ENCODE data around the gene PTPRF.
"Not testable (repeated sequence)": the region's sequence is repeated elsewhere in the genome, so short reads cannot be mapped to it uniquely, and the experiment has no call there.

PTPRF gene

DNA sequence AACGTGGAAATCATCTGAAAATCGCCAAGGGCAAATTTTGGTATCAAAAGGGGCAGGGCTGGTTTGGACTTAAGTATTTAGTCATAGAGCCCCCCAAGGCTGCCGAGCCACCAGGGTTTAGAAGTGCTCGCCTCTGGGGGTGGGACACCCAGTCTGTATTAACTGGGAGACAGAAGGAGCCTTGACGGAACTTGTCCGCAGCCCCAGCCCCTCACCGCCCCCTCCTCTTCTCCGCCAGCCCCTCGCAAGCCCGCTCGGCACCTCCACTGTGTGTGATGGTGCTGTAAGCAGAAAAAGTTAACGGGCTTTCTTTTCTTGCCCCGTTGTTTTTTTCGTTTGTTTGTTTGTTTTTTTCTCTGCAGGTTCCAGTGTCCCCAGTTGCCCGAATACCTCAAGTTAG, 81.7 kb downstream of the PTPRF start:
- no peak for DNase-seq

DNA sequence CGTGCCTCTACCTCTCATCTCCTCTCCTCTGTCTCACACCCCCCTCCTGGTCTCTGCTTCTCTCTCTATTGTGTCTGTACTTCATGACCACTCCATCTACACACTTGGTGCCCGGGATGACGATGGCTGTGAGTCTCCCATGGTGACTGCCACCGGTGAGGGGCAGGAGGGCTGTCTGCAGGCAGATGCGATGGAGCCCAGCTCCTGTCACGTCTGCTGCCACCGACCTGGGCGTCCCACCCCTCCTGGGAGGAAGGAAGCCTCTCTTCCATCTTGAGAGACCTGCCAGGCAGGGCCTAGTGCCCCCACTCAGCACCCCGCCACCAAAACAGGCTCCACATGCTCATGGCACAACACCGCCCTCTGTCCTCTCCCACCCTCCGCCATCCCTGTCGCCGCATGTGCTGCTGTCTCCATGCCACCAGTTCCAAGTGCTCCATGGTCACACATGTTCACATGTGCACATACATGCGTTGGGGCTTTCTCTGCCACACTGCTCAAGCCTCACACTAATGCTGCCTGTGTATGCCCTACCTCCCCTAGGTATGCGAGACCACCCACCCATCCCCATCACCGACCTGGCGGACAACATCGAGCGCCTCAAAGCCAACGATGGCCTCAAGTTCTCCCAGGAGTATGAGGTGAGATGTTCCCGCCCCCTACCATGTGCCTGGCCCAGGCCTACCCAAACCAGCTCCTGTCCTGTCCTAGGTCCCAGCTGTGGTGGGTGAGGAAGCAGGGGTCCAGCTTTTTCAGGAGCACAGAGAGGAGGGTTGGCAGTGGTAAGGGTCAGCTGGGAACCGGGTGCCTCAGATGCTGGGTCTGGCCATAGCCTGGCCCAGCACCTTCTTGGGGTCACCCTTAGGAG, 82.6 kb downstream of the PTPRF start:
- DNase-seq: no peak

DNA sequence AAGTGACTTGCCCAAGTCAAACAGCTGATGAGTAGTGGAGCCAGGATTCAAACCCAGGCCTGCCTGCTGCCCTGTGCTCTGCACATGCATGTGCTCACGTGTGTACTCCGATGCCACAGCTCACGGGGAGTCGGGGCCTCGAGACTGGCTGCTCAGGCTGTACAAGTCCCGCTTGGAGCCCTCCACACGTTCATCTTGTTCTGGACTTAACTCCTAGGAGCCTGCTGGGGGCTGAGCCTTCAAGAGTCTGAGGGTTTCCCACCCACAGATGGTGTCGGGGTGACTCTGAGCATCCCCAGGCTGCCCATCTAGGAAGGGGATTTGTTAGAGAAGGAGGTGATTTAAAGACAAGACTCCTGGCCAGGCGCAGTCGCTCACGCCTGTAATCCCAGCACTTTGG, 83.5 kb downstream of the PTPRF start:
- no peak for DNase-seq

DNA sequence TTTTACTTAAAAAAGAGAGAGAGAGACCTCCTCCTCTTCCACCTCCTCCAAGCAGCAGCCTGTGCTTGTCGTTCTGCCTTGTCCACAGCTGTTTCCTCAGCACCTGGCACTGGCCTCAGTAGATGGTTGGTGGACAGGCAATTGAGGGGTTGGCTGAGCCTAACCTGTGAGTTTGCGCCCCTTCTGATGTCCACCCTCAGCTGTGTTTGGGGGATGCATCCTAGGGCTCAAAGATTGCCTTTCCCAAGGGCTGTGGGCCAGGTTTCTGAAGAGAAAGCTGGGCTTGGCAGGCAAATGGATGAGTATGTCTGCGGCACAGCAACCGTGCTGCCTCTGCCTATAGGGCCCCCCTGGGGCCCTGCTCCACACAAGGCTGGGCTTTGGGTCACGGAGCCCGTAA, 84.2 kb downstream of the PTPRF start:
- DNase-seq: no peak

DNA sequence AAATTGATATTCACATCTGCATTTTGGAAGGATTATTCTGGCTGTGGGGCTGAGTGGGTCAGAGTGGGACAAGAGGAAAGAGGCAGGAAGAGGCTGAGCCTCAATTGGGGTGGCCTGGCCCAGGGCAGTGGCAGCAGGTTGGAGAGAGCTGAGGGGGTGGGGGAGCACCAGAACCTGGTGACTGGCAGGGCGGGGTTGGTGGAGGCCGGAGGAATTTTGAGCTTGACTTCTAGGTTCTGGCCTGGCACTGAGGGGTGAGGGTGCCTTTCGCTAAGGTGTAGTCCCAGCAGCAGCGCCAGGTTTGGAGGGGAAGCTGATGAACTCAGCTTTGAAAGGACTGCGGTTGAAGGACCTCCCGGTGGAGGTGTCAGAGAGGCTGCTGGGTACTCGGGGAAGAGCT, 85.7 kb downstream of the PTPRF start:
- DNase-seq: no peak

DNA sequence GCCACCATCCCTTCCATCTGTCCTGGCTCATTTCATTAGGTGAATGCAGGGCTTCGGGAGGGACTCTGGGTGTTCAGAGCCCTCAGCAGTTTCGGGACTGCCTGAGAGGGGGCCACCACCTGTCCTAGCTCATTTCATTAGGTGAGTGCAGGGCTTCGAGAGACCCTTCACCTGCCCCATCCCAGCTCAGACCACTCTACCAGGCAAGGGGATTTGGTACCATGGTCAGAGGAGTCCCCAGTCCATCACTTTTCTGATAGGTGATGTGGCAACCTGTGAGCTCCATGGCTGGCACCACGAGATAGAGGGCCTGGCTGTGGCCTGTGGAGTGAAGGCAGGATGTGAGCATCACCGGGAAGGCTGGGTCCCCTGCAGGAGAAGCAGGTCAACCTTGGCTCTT, 86.3 kb downstream of the PTPRF start:
- DNase-seq: no peak

DNA sequence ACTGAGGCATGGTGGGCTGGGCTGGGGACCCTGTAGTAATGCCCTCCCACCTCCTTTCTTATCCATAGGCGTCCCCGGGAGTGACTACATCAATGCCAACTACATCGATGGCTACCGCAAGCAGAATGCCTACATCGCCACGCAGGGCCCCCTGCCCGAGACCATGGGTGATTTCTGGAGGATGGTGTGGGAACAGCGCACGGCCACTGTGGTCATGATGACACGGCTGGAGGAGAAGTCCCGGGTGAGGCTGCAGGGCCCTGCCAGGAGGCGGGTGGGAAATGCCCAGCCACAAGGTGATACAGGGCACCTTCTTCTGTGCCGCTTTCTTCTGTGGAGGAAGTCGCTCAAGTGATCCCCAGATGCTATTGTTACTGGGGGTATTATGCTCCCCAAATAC, 87.0 kb downstream of the PTPRF start:
- DNase-seq: no peak

DNA sequence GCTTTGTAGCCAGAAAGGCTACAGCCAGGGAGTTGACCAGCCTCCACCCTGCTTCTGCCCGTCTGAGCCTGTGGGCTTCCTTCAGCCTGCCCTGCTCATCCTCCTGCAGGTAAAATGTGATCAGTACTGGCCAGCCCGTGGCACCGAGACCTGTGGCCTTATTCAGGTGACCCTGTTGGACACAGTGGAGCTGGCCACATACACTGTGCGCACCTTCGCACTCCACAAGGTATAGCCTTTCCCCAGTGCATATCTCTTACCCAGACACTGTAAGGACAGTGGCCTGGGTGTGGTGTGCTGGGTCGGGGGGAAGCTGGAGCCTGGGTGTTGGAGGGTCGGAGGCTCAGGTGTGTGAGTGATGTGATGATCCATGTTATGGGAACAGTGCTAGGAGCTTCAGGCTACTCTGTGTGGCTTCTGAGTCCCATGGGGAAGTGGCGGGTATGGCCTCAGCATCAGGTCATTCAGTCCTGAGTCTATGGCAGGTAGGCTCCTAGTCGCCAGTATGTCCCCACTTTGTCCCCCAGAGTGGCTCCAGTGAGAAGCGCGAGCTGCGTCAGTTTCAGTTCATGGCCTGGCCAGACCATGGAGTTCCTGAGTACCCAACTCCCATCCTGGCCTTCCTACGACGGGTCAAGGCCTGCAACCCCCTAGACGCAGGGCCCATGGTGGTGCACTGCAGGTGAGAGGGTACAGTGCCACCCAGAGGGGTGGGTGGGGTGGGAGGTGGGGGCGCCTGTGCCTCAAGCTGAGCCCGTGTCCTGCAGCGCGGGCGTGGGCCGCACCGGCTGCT, 88.0 kb downstream of the PTPRF start:
- no peak for DNase-seq

DNA sequence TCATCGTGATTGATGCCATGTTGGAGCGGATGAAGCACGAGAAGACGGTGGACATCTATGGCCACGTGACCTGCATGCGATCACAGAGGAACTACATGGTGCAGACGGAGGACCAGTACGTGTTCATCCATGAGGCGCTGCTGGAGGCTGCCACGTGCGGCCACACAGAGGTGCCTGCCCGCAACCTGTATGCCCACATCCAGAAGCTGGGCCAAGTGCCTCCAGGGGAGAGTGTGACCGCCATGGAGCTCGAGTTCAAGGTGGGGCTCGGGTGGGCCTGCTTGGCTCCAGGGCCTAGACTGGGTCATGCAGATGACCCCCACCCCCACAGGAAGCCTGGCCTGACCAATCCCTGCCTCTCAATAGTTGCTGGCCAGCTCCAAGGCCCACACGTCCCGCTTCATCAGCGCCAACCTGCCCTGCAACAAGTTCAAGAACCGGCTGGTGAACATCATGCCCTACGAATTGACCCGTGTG, 88.7 kb downstream of the PTPRF start:
- DNase-seq: no peak

DNA sequence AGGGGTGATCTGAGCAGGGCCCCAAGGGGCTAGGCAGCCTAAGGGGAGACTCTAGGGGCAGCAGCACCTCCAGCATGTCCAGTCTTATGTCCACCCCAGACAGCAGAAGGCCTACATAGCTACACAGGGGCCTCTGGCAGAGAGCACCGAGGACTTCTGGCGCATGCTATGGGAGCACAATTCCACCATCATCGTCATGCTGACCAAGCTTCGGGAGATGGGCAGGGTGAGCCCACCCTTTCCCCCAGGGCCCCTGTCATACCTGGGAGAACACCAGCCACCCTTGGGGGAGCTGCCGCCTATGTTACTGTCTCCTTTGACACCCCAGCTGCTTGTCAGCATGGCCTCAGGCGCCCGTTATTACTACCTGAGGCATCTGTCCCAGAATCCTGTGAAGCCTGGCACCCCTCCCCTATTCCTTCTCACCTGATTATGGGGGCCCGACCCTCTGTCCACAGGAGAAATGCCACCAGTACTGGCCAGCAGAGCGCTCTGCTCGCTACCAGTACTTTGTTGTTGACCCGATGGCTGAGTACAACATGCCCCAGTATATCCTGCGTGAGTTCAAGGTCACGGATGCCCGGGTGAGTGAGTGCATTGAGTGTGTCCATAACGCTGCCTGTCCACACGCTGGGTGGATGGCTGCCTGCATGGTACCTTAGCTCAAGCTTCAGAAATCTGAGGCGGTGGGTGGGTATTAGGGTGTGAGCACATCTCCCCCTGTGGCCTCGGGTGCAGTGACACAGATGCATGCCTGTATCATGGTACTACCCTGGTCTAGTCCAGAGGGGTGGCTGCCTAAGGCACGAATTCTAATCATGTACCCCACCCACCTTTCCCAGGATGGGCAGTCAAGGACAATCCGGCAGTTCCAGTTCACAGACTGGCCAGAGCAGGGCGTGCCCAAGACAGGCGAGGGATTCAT, 89.6 kb downstream of the PTPRF start:
- DNase-seq: no peak

DNA sequence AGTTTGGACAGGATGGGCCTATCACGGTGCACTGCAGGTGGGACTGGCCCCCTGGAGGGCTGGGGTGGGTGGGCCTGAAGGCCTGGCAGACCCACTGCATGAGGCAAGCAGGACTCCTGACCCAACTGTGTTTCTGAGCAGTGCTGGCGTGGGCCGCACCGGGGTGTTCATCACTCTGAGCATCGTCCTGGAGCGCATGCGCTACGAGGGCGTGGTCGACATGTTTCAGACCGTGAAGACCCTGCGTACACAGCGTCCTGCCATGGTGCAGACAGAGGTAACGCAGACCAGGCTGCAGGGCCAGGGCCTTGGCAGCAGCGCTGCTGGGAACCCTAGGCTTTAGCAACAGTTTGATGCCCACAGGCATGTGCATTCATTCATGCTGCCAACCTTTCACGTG, 90.3 kb downstream of the PTPRF start:
- DNase-seq: no peak

DNA sequence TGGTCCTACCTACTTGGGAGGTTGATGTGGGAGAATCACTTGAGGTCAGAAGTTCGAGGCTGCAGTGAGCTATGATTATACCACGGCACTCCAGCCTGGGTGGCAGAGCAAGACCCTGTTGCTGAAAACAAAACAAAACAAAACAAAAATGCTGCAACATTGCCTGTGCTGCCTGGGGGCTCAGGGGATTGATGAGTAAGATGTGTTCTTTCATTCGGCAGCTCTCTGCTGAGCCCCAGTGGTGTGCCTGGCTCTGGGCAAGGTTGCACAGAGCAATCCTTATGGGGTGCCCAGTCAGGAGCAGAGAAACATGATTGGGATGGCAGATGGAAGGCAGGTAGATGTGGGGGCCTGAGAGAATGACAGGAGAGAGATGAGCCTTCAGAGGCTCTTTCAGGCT, 90.7 kb downstream of the PTPRF start:
- no peak for DNase-seq

DNA sequence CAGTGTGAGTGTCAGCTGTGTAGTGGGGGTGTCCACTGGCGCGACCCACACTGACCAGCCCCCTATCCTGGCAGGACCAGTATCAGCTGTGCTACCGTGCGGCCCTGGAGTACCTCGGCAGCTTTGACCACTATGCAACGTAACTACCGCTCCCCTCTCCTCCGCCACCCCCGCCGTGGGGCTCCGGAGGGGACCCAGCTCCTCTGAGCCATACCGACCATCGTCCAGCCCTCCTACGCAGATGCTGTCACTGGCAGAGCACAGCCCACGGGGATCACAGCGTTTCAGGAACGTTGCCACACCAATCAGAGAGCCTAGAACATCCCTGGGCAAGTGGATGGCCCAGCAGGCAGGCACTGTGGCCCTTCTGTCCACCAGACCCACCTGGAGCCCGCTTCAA, 91.2 kb downstream of the PTPRF start:
- DNase-seq: no peak

DNA sequence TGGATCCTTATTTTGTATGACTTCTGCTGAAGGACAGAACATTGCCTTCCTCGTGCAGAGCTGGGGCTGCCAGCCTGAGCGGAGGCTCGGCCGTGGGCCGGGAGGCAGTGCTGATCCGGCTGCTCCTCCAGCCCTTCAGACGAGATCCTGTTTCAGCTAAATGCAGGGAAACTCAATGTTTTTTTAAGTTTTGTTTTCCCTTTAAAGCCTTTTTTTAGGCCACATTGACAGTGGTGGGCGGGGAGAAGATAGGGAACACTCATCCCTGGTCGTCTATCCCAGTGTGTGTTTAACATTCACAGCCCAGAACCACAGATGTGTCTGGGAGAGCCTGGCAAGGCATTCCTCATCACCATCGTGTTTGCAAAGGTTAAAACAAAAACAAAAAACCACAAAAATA, 91.8 kb downstream of the PTPRF start:
- no peak for DNase-seq

DNA sequence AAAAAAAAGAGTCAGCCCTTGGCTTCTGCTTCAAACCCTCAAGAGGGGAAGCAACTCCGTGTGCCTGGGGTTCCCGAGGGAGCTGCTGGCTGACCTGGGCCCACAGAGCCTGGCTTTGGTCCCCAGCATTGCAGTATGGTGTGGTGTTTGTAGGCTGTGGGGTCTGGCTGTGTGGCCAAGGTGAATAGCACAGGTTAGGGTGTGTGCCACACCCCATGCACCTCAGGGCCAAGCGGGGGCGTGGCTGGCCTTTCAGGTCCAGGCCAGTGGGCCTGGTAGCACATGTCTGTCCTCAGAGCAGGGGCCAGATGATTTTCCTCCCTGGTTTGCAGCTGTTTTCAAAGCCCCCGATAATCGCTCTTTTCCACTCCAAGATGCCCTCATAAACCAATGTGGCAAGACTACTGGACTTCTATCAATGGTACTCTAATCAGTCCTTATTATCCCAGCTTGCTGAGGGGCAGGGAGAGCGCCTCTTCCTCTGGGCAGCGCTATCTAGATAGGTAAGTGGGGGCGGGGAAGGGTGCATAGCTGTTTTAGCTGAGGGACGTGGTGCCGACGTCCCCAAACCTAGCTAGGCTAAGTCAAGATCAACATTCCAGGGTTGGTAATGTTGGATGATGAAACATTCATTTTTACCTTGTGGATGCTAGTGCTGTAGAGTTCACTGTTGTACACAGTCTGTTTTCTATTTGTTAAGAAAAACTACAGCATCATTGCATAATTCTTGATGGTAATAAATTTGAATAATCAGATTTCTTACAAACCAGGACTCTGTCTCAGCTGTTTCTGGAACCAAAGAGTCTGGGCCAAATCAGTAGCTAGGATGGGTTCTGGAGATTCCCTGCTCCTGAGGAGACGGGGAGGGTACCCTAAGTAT, 92.5 kb downstream of the PTPRF start:
- DNase-seq: no peak

DNA sequence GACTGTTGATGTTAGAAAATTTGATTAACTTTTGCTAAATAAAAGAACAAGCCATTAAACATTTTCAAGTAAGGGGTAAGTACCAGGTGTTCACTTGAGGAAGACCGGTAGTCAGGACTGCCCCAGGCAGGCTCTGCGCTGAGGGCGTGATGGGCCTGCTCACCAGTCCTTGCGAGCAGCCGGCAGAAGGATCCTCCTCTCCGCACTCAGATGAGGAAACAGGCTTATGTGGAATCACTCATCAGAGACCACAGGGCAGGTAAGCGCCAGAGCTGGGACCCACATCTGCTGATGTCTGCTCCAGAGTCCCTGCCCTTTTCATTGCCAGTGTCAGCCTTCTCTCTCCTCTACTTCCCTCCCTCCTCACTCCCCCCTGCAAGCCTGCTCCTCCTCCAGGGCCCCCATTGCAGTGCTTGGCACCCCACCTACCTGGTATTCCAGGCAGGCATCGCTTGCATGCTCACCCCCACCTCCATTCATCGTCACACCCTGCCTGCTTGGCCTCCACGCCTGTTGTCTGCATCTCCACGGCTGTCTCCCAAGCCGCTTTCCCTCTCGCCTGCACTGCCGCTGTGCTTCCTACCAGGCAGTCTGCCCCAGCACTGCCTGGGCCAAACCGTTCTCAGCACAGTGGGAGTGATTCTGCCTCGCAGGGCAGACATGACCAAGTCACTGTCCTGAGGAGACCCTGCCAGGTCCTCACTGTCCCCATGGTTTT, 94.5 kb downstream of the PTPRF start:
- DNase-seq: no peak

DNA sequence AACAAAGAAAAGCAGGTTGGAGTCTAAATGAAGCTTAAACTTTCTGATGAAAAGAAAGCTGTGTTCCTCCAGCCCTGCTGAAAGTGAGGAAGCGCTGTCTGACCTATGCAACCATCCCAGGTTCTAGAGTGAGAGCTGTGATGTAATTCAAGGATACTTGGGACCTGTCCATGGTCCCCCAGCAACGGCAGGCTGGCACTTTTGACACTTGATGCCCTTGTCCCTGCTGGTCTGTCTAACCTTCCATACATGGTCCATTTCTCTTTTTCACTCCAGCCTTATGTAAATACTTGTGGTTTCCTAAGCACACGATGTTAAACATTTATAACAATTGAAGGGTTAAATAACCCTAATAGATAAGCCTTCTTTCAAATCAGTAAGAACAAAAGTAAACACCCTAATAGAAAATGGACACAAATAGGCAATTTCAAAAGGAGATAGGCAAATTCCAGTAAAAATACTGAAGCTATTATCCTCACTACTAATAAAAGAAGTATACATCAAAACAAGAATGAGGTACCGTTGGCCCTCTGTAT, 101.5 kb downstream of the PTPRF start:
- DNase-seq: no peak

DNA sequence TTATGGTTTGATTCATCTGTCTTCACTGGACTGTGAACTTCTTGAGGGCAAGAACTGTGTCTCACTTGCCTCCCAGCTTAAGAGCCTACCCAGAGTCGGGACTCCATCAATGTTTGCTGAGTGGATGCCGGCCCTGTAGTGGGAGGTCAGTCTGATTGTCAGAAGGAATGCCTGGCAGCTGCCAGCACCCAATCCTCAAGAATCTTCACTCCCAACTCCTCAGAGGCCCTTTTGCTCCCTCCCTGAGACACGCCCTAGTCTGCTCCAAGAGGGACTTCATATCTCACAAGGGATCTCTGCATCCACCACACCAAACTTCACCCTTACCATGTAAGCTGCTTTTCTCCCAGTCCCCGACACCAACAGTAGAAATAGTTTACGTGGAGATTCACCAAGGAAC, 104.0 kb downstream of the PTPRF start:
- DNase-seq: no peak

DNA sequence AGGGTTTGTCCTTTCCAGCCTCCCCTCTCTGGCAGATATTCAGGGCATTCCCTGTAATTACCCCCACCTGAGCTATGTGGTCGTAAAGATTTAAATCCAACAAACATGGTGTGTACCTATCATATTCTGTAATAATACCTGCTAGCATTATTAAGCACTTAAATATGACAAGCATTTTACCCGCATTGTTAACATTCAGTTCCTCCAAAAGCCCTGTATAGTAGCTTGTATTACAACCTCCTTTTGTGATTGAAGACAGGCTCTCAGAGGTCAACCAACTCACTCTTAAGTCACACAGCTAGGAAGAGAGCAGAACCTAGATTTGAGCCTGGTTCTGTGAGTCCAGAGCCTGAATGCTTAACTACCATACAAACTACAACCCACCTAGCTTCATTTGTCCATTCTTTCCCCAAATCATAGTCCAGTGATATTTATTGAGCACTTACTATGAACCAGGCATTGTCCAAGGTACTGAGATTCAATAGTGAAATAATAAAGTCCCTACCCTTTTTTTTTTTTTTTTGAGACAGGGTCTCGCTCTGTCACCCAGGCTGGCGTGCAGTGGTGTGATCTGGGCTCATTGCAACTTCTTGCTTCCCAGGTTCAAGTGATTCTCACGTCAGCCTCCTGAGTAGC, 105.4 kb downstream of the PTPRF start:
- no peak for DNase-seq

DNA sequence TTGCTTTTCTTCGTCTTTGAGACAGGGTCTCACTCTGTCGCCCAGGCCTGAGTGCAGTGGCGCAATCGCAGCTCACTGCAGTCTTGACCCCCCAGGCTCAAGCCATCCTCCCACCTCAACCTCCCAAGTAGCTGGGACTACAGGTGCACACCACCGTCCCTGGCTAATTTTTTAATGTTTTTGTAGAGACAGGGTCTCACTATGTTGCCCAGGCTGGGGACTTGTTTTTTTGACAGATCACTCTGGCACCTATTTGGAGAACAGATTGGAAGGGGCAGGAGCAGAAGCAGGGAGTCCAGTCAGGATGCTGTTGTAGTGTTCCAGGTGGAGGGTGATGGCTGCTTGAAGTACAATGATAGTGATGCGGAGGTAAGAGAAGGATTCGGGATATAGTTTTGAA, 106.6 kb downstream of the PTPRF start:
- DNase-seq: no peak

DNA sequence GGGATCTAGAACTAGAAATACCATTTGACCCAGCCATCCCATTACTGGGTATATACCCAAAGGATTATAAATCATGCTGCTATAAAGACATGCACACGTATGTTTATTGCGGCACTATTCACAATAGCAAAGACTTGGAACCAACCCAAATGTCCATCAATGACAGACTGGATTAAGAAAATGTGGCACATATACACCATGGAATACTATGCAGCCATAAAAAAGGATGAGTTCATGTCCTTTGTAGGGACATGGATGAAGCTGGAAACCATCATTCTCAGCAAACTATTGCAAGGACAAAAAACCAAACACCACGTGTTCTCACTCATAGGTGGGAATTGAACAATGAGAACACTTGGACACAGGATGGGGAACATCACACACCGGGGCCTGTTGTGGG, 107.7 kb downstream of the PTPRF start:
- not testable (repeated sequence) for DNase-seq
